ENCODE data around the gene ARMC5.

DNA sequence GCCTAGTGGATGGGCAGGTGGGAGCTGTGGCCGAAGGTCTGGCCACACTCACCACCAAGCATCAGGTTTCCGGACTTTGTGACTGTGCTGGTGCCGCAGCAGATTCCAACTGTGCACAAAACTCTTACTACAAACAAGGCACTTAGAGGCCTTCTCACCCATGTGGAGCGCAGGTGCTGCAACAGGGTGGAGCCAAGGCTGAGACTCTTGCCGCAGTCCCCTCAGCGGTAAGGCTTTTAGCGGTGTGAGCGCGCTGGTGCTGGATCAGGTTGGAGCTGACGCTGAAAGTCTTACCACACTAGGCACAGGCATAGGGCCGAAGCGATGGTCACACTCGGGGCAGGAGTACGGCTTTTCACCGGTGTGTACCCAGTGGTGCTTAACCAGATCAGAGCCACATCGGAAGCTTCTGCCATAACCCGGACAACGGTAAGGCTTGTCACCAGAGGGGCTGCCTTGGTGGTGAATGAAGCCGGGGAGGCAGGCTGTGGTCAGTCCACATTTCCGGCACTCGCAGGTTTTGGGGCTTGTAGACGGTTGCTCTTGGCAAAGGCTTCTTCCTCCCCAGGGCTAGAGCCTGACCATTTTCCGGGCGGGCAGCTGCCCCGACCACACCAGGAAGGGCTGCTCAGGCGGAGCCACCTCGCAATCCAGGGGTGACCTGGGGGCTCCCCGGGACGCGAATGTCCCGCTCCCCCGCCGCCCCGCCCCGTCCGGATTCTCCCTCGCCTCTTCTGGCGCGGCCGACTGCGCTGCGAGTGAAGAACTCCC, 1.0 kb upstream of the ARMC5 start:
- TF ChIP-seq POLR2A (IDR thresholded peaks at IDR 0.05; ENCODE audit: low read depth): no peak
- TF ChIP-seq, protein P1, sequence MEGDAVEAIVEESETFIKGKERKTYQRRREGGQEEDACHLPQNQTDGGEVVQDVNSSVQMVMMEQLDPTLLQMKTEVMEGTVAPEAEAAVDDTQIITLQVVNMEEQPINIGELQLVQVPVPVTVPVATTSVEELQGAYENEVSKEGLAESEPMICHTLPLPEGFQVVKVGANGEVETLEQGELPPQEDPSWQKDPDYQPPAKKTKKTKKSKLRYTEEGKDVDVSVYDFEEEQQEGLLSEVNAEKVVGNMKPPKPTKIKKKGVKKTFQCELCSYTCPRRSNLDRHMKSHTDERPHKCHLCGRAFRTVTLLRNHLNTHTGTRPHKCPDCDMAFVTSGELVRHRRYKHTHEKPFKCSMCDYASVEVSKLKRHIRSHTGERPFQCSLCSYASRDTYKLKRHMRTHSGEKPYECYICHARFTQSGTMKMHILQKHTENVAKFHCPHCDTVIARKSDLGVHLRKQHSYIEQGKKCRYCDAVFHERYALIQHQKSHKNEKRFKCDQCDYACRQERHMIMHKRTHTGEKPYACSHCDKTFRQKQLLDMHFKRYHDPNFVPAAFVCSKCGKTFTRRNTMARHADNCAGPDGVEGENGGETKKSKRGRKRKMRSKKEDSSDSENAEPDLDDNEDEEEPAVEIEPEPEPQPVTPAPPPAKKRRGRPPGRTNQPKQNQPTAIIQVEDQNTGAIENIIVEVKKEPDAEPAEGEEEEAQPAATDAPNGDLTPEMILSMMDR (IDR thresholded peaks at IDR 0.05): peak in 1 of 3 experiments; percentile 22

All from esophagus muscularis mucosa (tissue), 3 donors.